ENCODE data around the gene IL12B.

Gene IL12B

GRCh38 chr5:159339460-159339859 lies 9.2 kb upstream of the IL12B start:
- H3K4me1 ChIP-seq (ENCODE audit: control insufficient read depth, low read length), result peaks cover 6% of the 10 kb centered on the region; the same call in 1 of the 2 replicates
- peaks cover 5% of the 10 kb centered on the region; the same call in 1 of the 2 replicates for H3K9me3 ChIP-seq (ENCODE audit: control insufficient read depth, insufficient read depth, low read length)
- H3K4me2 ChIP-seq (ENCODE audit: low read length), result no peak overlapping the region
- no peak overlapping the region for H3K4me3 ChIP-seq (ENCODE audit: low read length)
- TF ChIP-seq CTCF (IDR thresholded peaks at IDR 0.05; ENCODE audit: low read depth, low read length, poor library complexity, severe bottlenecking), result no peak
- no peak for TF ChIP-seq EZH2phosphoT487 (IDR thresholded peaks at IDR 0.05; ENCODE audit: borderline replicate concordance, low read length)
- no peak overlapping the region for H3K27ac ChIP-seq (ENCODE audit: low read depth, low read length)
- no peaks in the 10 kb centered on the region for H4K20me1 ChIP-seq (ENCODE audit: control insufficient read depth, insufficient read depth, low read depth, low read length)
- no peaks in the 10 kb centered on the region for H3K9me2 ChIP-seq (replicated peaks; ENCODE audit: control insufficient read depth, low read length)
- no peaks in the 10 kb centered on the region for H3F3A ChIP-seq (ENCODE audit: control insufficient read depth, insufficient read depth)
- H3K36me3 ChIP-seq (ENCODE audit: control insufficient read depth, low read length), result no peaks in the 10 kb centered on the region
- H3K79me2 ChIP-seq (ENCODE audit: control insufficient read depth, low read length), result no peaks in the 10 kb centered on the region
- no peaks in the 10 kb centered on the region for H3K27me3 ChIP-seq (ENCODE audit: control insufficient read depth, low read length)

- Histone ChIP-seq H3K4me3 (ENCODE audit: low read length) (no peak overlapping the region), H3K4me1 (ENCODE audit: control insufficient read depth, low read length) (peaks cover 7% of the 10 kb centered on the region), H3K9me2 (replicated peaks; ENCODE audit: control insufficient read depth, low read length) (no peaks in the 10 kb centered on the region), H3K27ac (ENCODE audit: low read depth, low read length) (no peak overlapping the region), H3K36me3 (ENCODE audit: control insufficient read depth, low read length) (no peaks in the 10 kb centered on the region), H4K20me1 (ENCODE audit: control insufficient read depth, insufficient read depth, low read depth, low read length) (no peaks in the 10 kb centered on the region), H3F3A (ENCODE audit: control insufficient read depth, insufficient read depth) (0 out of 2 replicates have a peak, but pooled peaks cover 2% of the 10 kb centered on the region), H3K9me3 (ENCODE audit: control insufficient read depth, insufficient read depth, low read length) (no peaks in the 10 kb centered on the region), H3K27me3 (ENCODE audit: control insufficient read depth, low read length) (no peaks in the 10 kb centered on the region), H3K79me2 (ENCODE audit: control insufficient read depth, low read length) (no peaks in the 10 kb centered on the region), H3K4me2 (ENCODE audit: low read length) (no peak overlapping the region)
- no peak for TF ChIP-seq CTCF (IDR thresholded peaks at IDR 0.05; ENCODE audit: low read depth, low read length, poor library complexity, severe bottlenecking)
- no peak for TF ChIP-seq EZH2phosphoT487 (IDR thresholded peaks at IDR 0.05; ENCODE audit: borderline replicate concordance, low read length)
Measured at GRCh38 chr5:159338118-159338517, 7.8 kb upstream of the IL12B start.

- Histone ChIP-seq H3K4me3 (ENCODE audit: low read length) (no peak overlapping the region), H3K9me3 (ENCODE audit: control insufficient read depth, insufficient read depth, low read length) (no peaks in the 10 kb centered on the region), H3K4me2 (ENCODE audit: low read length) (no peak overlapping the region), H3F3A (ENCODE audit: control insufficient read depth, insufficient read depth) (peaks cover 6% of the 10 kb centered on the region; the same call in 1 of the 2 replicates), H3K4me1 (ENCODE audit: control insufficient read depth, low read length) (peaks cover 15% of the 10 kb centered on the region), H3K79me2 (ENCODE audit: control insufficient read depth, low read length) (no peaks in the 10 kb centered on the region), H3K27me3 (ENCODE audit: control insufficient read depth, low read length) (no peaks in the 10 kb centered on the region), H3K27ac (ENCODE audit: low read depth, low read length) (no peak overlapping the region), H4K20me1 (ENCODE audit: control insufficient read depth, insufficient read depth, low read depth, low read length) (no peaks in the 10 kb centered on the region), H3K36me3 (ENCODE audit: control insufficient read depth, low read length) (no peaks in the 10 kb centered on the region), H3K9me2 (replicated peaks; ENCODE audit: control insufficient read depth, low read length) (no peaks in the 10 kb centered on the region)
- no peak for TF ChIP-seq EZH2phosphoT487 (IDR thresholded peaks at IDR 0.05; ENCODE audit: borderline replicate concordance, low read length)
- no peak for TF ChIP-seq CTCF (IDR thresholded peaks at IDR 0.05; ENCODE audit: low read depth, low read length, poor library complexity, severe bottlenecking)
Measured at GRCh38 chr5:159337016-159337955, 7.0 kb upstream of the IL12B start.

Measured in DOHH2 (cell line).